Hematopoietic multipotent progenitor cell treated with erythropoietin and hydrocortisone succinate and interleukin-3 and kit ligand, for 15 days (in vitro differentiated cells): ENCODE measurements around the gene CFAP210.
"Not testable (repeated sequence)": the region's sequence is repeated elsewhere in the genome, so short reads cannot be mapped to it uniquely, and the experiment has no call there.

Experiments used
- DNase-seq: peaks from one replicate; pipeline ENCODE4 v3.0.0-alpha.2; 2015; ENCODE audit warnings: low spot score

The CFAP210 gene

DNA sequence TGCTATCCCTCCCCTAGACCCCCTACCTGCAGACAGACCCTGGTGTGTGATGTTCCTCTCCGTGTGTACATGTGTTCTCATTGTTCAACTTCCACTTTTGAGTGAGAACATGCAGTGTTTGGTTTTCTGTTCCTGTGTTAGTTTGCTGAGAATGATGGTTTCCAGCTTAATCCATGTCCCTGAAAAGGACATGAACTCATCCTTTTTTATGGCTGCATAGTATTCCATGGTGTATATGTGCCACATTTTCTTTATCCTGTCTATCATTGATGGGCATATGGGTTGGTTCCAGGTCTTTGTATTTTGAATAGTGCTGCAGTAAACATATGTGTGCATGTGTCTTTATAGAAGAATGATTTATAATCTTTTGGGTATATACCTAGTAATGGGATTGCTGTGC is 78.2 kb downstream of the CFAP210 start:
- DNase-seq = not testable (repeated sequence)

DNA sequence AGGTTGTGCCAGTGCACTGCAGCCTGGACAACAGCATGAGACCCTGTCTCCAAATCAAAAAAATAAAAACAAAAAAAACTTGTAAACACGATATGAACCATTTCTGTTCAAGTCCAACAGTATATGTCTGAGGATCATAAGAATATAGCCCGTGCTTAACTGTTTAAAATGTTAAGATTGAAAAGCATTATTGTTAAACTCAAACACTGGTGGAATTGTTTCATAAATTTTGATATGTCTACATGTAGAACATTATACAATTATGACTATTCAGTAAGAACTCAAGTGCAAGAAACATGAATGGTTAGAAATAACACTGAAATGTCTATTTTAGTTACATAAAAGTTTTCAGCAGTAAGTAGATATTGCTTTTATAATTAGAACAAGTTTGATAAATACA is 80.3 kb downstream of the CFAP210 start:
- no peak for DNase-seq

DNA sequence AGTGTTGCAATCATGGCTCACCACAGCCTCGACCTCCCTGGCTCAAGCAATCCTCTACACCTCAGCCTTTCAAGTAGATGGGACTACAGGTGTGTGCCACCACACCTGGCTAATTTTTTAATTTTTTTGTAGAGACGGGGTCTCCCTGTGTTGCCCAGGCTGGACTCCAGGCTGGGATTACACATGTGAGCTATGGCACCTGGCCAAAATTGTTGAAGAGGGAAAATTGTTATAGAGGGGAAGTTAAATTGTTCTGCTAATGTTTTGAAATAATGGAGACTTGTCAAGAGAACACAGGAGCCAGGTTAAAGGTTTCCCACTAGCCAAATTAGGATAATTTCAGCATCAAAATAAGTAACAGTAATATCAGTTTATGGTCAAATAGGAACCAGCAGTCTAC is 84.9 kb downstream of the CFAP210 start:
- no peak for DNase-seq

DNA sequence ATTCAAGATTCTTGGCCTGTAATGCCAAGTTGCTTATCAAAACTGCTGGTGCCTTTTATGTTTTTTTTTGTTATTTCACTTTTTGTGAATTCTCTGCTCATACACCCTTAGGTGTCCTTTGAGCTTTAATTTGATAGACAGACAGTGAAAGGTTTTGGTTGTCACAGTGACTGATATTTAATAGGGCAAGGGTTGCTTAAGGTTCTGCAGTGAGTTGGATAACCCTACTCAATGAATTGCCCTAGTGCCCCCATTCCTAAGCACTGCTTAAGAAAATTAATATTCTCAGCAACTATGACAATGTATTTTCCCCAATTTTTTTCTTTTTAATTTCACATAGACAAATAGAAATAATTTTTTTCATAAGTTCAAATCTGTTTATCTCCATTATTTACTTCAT is 94.6 kb downstream of the CFAP210 start:
- DNase-seq = no peak

DNA sequence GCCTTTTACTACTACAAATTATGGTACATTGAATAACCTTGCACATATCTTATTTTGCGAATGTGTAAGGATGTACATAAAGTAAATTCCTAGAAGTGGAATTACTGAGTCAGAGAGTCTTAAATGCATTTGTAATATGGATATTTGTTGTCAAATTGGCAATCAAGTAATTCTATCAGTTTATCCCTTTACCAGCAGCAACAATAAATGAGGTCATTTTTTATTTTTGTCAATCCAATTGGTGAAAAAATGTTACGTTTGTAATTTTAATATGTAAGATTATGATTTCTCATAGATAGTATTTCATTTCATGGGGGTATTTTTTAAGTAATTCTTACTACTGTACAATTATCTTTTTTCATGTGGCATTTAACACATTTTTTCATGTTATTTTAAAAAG is 95.2 kb downstream of the CFAP210 start:
- no peak for DNase-seq

DNA sequence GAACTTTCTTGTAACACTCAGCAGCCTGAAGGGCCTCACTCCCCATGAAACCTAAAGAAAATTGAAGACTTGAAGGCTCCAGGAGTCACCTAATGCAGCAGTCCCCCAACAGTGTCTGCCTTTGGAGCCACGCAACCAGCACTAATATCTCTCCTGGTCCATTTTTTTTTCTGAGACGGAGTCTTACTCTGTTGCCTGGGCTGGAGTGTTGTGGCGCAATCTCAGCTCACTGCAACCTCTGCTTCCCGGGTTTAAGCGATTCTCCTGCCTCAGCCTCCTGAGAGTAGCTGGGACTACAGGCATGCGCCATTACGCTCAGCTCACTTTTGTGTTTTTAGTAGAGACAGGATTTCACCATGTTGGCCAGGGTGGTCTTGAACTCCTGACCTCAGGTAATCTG is 97.7 kb downstream of the CFAP210 start:
- DNase-seq = not testable (repeated sequence)
